ENCODE data around the gene P2RX2. TPM values are rescaled to one million over a fixed set of nuclear protein-coding genes. Genes with fewer than 3 reads are reported as not detected.

The P2RX2 gene
- total RNA-seq, 1 experiment from 2014 or later, result not detected

DNA sequence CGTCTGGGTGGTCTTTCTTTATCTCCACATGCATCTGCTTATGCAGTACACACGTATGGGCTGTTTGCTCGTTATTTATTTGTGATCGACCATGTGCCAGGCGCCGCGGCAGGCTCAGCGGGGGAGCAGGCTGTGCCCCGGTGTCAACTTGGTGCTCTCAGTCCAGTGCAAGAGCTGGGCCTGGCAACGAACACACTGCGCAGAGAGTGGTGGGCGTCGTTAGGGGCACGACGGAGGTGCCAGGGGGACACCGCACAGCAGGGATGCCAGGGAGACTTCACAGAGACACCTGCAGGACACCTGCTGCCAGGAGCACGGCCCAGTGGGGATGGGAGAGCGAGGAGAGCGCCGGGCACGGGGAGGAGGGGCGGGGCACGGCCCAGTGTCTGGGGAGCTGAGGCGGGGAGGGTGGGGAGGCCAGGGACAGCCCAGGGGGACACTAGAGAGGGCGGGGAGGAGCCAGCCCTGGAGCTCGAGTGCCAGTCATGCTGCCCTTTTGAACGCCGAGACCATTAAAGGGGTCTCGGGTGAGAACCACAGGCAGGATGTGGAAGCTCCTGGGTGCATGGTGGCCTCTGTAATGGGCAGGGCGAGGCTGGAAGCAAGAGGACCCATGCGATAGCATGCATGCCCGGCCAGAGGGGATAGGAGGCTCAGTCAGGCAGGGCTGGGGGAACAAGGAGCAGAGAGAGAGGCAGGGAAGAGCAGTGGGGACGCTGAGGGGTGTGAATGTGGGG lies 7.5 kb upstream of the P2RX2 start:
- in situ Hi-C loops (cut with HindIII; ENCODE audit: low pct_unique_long_range_greater_than_20kb, low sequenced_read_pairs), result no loop called here
- no peak for DNase-seq (ENCODE audit: low read depth, low spot score)

DNA sequence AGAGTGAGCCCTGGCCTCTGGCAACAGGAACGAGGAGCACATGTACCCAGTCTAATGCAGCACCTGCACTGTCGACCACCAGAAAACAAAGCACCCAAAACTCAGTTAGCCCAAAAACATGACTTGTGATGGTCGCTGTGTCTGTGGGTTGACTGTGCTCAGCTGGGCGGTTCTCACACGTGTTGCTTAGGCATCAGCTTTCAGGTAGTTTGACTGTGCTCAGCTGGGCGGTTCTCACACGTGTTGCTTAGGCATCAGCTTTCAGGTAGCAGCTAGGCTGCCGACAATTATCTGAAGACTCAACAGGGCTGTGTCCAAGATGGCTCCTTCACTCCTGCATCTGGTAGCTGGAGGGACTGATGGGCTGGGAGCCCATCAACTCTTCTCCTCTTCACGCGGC lies 7.0 kb upstream of the P2RX2 start:
- in situ Hi-C loops (cut with HindIII; ENCODE audit: low pct_unique_long_range_greater_than_20kb, low sequenced_read_pairs), result no loop called here
- DNase-seq (ENCODE audit: low read depth, low spot score), result no peak

DNA sequence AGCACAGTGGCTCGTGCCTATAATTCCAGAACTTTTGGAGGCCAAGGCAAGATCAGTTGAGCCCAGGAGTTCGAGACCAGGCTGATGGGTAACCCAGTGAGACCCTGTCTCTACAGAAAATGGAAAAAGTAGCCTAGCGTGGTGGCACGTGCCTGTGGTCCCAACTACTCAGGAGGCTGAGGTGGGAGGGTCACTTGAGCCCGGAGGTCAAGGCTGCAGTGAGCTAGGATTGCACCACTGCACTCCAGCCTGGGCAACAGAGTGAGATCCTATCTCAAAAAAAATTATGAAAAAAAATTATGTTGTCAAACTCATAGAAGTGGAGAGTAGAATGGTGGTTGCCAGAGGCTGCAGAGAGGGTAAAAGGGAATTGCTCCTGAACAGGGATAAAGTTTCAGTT lies 4.5 kb upstream of the P2RX2 start:
- DNase-seq (ENCODE audit: low read depth, low spot score), result no peak
- in situ Hi-C loops (cut with HindIII; ENCODE audit: low pct_unique_long_range_greater_than_20kb, low sequenced_read_pairs), result no loop called here

DNA sequence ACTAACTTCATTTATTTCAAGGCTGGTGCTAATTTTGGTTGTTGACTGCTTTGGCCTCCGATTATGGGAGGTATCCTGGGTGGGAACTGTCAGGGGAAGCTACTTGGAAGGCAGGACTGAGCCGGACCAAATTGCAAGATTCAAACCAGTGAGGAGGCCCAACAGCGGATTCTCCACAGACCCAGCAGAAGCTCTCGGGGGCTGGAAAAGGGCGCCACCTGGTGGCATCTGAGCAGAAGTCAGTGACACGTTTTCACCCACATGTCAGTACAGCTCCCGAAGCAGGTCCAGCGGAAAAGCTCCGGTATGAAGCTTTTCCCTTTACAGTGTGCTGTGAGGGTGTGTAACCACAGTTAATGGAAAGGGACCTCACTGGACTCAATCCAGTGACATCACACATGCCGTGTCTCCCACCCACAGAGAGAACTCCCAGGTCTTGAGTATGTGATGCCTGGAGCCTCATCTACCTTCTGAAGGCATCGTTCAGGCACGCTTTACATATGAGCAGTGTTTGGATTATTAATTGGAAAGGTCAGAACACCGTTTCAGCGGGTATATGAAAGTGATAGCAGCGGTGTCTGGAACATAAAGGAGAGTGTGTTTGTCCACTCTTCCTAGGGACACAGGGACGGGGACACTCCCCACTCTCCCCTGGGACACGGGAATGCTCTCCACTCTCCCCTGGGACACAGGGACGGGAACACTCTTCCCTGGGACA lies 3.6 kb upstream of the P2RX2 start:
- in situ Hi-C loops (cut with HindIII; ENCODE audit: low pct_unique_long_range_greater_than_20kb, low sequenced_read_pairs), result no loop called here
- peak; percentile 90 for DNase-seq (ENCODE audit: low read depth, low spot score)

DNA sequence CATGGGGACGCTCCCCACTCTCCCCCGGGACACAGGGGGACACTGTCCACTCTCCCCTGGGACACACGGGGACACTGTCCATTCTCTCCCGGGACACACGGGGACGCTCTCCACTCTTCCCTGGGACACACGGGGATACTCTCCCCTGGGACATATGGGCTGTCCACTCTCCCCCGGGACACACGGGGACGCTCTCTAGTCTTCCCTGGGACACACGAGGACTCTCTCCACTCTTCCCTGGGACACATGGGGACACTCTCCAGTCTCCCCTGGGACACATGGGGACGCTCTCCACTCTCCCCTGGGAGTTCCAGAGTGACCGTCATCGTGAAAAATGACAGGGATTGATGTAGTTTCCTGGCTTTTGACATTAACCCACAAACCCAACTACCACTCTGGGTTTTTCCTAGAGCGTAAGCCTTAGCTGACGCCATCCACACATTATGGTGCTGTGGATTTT lies 3.0 kb upstream of the P2RX2 start:
- in situ Hi-C loops (cut with HindIII; ENCODE audit: low pct_unique_long_range_greater_than_20kb, low sequenced_read_pairs), result no loop called here
- no peak for DNase-seq (ENCODE audit: low read depth, low spot score)

DNA sequence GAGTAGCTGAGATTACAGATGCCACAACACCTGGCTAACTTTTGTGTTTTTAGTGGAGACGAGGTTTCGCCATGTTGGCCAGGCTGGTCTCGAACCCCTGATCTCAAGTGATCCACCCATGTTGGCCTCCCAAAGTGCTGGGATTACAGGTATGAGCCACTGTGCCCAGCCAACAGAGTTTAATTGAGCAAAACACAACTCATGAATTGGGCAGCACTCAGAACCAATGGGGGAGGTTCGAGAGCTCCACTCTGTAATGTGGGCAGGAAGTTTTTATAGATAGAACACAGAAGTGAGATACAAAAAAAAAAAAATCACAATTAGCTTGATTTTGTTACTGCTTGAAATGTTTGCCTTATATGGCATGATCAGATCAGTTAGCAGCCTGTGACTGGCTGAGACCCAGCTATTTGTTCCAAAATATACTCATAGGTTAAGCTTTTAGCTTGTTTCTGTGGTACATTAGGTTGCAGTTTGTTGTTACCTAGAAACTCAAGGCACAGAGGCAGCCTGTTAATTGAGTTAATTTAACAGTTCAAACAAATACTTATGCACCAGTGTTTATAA lies 1.4 kb upstream of the P2RX2 start:
- DNase-seq (ENCODE audit: low read depth, low spot score), result no peak
- in situ Hi-C loops (cut with HindIII; ENCODE audit: low pct_unique_long_range_greater_than_20kb, low sequenced_read_pairs), result no loop called here

DNA sequence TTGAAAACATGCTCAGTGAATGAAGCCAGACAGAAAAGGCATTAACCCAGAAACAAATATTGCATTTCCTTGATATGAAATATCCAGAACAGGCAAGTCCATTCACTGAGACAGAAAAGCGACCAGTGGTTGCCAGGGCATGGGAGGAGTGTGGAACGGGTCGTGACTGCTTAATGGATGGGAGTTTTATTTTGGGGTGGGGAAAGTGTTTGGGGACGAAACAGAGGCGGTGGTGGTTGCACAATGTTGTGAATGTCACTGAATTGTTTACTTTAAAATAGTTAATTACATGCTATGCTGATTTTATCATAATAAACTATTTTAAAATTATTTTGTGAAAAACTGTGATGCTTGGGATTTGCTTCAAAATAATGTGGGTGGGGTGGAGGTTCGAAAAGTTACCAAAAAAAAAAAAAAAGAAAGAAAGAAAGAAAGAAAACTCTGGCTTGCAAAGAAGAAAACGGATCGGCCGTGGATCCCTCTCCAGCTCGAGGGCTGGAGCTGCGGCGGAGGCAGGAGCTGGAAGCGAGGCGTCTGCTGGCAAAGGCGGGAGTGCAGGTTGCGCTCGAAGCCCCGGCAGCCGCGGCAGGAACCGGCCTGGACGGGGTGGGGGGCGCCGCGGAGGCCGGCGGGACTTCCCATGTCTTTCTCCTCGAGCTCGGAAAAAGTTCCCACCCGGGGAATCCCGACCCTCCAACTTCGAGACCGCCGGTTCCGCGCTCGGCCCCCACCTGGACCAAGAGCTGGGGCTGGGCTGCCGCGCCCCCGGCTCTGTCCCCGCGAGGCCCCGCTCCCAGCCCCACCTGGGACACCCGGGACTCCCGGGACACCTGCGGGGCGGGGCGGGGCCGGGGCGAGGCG lies 524 bp upstream of the P2RX2 start:
- DNase-seq (ENCODE audit: low read depth, low spot score), result no peak
- in situ Hi-C loops (cut with HindIII; ENCODE audit: low pct_unique_long_range_greater_than_20kb, low sequenced_read_pairs), result no loop called here

DNA sequence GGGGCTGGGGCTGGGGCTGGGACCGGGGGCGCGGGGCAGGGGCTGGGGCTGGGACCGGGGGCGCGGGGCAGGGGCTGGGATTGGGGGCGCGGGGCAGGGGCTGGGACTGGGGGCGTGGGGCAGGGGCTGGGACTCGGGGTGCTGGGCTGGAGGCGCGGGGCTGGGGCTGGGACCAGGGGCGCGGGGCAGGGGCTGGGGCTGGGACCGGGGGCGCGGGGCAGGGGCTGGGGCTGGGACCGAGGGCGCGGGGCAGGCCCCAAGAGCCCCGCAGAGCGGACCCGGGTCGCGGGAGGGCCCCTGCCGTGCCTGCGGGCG lies 452 bp downstream of the P2RX2 start:
- no peak for DNase-seq (ENCODE audit: low read depth, low spot score)
- in situ Hi-C loops (cut with HindIII; ENCODE audit: low pct_unique_long_range_greater_than_20kb, low sequenced_read_pairs), result no loop called here

DNA sequence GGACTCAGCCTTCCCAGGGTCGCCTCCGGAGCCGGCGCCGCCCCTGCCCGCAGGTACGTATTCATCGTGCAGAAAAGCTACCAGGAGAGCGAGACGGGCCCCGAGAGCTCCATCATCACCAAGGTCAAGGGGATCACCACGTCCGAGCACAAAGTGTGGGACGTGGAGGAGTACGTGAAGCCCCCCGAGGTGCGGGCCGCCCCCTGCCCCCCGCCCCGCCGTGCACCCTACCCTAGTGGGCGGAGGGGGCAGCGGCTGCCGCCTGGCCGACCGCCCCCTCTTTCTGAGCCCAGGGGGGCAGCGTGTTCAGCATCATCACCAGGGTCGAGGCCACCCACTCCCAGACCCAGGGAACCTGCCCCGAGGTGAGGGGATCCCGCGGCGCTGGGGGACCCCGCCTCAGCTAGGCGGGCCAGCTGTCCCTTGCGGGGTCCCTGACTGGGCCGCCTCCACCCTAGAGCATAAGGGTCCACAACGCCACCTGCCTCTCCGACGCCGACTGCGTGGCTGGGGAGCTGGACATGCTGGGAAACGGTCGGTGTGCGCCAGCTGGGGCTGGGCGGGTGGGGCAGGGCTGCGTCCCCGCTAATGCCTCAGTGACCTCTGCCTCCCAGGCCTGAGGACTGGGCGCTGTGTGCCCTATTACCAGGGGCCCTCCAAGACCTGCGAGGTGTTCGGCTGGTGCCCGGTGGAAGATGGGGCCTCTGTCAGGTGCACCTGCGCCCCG lies 973 bp downstream of the P2RX2 start:
- in situ Hi-C loops (cut with HindIII; ENCODE audit: low pct_unique_long_range_greater_than_20kb, low sequenced_read_pairs), result no loop called here
- DNase-seq (ENCODE audit: low read depth, low spot score), result no peak

DNA sequence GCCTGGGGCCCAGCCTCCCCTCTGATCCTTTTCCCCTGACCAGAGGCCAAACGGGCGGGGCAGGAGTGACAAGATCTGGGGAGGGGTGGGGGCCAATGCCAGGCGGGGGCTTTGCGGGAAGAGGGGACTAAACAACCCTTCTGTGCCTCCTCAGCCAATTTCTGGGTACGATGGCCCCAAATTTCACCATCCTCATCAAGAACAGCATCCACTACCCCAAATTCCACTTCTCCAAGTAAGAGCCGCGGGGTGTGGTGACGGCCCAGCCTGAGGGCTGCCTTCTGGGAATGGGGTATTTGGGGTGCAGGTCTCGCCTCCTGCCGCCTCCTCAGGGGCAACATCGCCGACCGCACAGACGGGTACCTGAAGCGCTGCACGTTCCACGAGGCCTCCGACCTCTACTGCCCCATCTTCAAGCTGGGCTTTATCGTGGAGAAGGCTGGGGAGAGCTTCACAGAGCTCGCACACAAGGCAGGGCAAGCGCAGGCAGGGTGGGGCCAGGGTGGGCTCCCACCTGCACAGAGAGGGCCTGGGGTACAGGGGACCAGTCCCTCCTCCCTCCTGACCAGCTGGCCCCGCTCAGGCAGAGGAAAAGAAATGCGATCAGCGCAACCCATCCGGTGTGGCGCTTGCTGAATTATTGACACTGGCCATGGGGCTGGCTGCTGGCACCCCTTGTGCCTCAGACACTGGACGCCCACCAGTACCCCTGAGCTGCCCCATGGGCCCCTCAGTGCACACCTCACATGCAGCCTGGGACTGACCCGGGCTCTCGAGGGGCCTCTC lies 1.7 kb downstream of the P2RX2 start:
- DNase-seq (ENCODE audit: low read depth, low spot score), result no peak
- in situ Hi-C loops (cut with HindIII; ENCODE audit: low pct_unique_long_range_greater_than_20kb, low sequenced_read_pairs), result no loop called here

DNA sequence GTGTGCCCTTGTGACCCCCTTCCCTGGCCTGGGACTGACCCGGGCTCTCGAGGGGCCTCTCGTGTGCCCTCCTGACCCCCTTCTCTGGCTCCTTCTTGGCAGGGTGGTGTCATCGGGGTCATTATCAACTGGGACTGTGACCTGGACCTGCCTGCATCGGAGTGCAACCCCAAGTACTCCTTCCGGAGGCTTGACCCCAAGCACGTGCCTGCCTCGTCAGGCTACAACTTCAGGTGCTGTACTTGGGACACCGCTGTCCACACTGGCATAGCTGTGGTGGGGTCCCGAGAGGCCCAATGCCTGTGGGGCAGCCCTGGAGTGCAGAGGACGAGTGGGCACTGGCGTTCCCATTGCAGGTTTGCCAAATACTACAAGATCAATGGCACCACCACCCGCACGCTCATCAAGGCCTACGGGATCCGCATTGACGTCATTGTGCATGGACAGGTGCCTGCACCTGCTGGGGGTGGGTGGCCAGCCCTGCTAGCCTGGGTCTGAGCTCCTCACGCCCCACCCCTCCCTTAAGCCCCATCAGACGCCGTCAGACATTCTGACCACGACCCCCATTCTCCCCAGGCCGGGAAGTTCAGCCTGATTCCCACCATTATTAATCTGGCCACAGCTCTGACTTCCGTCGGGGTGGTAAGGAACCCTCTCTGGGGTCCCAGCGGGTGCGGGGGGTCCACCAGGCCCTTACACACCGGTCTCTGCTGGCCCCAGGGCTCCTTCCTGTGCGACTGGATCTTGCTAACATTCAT lies 2.5 kb downstream of the P2RX2 start:
- DNase-seq (ENCODE audit: low read depth, low spot score), result no peak
- in situ Hi-C loops (cut with HindIII; ENCODE audit: low pct_unique_long_range_greater_than_20kb, low sequenced_read_pairs), result no loop called here

DNA sequence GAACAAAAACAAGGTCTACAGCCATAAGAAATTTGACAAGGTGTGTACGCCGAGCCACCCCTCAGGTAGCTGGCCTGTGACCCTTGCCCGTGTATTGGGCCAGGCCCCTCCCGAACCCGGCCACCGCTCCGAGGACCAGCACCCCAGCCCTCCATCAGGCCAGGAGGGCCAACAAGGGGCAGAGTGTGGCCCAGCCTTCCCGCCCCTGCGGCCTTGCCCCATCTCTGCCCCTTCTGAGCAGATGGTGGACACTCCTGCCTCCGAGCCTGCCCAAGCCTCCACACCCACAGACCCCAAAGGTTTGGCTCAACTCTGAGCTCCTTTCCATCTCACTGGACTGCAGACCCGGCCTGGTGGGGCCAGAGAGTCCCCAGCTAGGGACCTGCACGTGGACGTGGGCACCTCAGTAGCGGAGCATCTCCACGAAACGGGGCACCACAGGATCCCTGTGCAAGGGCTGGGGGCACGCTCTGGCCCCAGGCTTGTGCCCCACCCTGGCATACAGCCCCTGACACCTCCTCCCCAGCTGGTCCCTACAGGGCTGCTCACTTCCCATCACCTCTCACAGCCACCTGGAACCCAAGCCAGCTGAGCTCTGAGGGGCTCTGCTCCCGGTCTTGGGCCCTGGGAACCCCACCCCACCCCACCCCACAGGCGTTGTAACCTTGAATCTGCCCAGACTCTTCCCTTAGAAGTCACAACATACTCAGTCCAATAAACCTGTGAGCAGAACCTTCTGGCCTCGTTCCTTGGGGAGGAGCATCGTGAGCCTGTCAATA lies 3.3 kb downstream of the P2RX2 start:
- in situ Hi-C loops (cut with HindIII; ENCODE audit: low pct_unique_long_range_greater_than_20kb, low sequenced_read_pairs), result no loop called here
- no peak for DNase-seq (ENCODE audit: low read depth, low spot score)

DNA sequence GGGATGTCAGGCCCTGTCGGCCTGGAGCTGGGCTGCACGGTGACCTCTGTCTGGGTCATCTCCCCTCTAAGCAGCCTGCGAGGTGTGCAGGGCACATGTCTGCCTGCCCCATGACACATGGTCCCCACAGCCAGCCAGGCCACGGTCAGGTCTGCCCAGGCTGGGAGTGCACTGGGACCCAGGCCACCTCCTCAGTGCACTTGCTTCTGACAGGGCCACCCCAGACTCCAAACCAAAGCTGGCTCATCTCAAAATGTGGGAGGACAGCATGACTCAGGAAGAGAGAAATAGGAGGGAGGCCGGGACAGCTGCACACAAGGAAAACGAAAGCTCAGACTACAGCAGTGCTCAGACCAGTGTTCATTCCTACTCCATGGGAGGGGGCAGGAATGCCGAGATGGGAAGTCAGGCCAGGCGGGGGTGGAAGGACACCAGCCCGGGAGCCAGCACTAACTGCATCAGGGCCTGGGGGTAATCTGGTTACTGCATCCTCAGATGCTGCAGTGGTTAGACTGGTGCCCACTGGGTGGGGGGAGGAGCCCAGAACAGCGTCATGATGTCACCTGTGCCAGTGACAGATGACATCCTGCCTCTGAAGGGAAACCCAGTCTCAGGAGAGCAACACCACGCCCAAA lies 4.0 kb downstream of the P2RX2 start:
- DNase-seq (ENCODE audit: low read depth, low spot score), result no peak
- in situ Hi-C loops (cut with HindIII; ENCODE audit: low pct_unique_long_range_greater_than_20kb, low sequenced_read_pairs), result no loop called here

DNA sequence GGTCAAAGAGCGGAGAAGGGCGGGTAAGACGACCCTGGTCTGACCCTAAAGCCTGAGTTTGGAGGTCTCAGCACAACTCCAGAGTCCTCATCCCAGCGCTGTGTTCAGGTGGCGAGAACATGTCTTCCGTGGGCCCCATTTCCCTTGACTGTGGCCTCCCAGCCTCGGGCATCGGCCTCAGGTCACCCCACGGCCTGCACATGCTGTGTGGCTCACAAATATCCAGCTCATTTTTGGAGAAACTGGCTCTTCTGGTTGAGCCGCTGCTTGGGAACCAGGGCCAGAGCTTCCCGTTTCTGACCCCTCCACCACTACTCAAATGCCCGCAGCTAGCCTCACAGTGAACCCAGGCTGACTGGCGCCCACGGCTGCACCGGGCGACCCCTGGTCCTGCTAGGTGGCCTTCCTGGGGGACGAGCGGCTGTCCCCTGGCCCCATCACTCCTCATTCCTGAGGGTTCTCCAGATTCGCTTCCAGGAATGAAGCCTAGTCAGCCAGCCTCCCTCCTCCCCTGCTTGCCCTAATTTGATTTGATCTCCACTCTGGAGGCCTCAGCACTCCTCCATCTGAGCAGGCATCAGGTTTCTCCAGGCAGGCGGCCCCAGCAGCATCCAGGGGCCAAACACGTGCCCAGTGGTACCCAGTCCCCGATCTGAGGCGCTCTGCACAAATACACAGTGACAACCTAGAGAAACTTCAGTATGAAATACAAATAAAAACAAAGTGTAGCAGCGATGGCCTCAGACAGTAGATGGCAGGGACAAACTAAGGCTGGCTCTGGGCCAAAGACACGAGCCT lies 4.7 kb downstream of the P2RX2 start:
- in situ Hi-C loops (cut with HindIII; ENCODE audit: low pct_unique_long_range_greater_than_20kb, low sequenced_read_pairs), result no loop called here
- no peak for DNase-seq (ENCODE audit: low read depth, low spot score)
